ENCODE measurements around the gene OPCML. TPM values are rescaled to one million over a fixed set of nuclear protein-coding genes. Genes with fewer than 3 reads are reported as not detected.

The OPCML gene
- total and polyA plus RNA-seq, 2 experiments from 2014 or later, result 1.2 to 4.4 TPM

DNA sequence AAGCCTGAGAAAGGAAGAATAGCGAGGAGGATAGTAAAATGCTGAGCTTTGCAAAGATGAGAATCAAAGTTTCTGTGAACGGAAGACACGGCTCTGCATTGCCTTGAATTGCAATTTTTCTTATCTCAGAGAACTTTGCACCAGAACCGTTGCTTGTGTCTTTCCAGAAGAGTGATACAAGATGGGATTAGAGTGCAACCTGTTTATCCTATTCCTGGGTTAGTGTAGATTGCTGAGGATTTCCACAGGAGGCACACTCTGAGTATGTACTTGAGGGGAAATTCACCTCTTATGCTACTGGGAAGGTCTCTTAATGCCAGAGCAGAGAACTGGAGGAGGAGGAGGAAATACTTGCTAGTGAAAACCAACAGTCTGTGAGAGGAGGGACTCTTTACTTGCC is 377.5 kb downstream of the OPCML start (continued):
- TF ChIP-seq, protein P1, sequence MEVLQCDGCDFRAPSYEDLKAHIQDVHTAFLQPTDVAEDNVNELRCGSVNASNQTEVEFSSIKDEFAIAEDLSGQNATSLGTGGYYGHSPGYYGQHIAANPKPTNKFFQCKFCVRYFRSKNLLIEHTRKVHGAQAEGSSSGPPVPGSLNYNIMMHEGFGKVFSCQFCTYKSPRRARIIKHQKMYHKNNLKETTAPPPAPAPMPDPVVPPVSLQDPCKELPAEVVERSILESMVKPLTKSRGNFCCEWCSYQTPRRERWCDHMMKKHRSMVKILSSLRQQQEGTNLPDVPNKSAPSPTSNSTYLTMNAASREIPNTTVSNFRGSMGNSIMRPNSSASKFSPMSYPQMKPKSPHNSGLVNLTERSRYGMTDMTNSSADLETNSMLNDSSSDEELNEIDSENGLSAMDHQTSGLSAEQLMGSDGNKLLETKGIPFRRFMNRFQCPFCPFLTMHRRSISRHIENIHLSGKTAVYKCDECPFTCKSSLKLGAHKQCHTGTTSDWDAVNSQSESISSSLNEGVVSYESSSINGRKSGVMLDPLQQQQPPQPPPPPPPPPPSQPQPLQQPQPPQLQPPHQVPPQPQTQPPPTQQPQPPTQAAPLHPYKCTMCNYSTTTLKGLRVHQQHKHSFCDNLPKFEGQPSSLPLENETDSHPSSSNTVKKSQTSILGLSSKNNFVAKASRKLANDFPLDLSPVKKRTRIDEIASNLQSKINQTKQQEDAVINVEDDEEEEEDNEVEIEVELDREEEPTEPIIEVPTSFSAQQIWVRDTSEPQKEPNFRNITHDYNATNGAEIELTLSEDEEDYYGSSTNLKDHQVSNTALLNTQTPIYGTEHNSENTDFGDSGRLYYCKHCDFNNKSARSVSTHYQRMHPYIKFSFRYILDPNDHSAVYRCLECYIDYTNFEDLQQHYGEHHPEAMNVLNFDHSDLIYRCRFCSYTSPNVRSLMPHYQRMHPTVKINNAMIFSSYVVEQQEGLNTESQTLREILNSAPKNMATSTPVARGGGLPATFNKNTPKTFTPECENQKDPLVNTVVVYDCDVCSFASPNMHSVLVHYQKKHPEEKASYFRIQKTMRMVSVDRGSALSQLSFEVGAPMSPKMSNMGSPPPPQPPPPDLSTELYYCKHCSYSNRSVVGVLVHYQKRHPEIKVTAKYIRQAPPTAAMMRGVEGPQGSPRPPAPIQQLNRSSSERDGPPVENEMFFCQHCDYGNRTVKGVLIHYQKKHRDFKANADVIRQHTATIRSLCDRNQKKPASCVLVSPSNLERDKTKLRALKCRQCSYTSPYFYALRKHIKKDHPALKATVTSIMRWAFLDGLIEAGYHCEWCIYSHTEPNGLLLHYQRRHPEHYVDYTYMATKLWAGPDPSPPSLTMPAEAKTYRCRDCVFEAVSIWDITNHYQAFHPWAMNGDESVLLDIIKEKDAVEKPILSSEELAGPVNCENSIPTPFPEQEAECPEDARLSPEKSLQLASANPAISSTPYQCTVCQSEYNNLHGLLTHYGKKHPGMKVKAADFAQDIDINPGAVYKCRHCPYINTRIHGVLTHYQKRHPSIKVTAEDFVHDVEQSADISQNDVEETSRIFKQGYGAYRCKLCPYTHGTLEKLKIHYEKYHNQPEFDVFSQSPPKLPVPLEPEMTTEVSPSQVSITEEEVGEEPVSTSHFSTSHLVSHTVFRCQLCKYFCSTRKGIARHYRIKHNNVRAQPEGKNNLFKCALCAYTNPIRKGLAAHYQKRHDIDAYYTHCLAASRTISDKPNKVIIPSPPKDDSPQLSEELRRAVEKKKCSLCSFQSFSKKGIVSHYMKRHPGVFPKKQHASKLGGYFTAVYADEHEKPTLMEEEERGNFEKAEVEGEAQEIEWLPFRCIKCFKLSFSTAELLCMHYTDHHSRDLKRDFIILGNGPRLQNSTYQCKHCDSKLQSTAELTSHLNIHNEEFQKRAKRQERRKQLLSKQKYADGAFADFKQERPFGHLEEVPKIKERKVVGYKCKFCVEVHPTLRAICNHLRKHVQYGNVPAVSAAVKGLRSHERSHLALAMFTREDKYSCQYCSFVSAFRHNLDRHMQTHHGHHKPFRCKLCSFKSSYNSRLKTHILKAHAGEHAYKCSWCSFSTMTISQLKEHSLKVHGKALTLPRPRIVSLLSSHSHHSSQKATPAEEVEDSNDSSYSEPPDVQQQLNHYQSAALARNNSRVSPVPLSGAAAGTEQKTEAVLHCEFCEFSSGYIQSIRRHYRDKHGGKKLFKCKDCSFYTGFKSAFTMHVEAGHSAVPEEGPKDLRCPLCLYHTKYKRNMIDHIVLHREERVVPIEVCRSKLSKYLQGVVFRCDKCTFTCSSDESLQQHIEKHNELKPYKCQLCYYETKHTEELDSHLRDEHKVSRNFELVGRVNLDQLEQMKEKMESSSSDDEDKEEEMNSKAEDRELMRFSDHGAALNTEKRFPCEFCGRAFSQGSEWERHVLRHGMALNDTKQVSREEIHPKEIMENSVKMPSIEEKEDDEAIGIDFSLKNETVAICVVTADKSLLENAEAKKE (CRISPR knock-in tag; IDR thresholded peaks at IDR 0.05), result no peak

DNA sequence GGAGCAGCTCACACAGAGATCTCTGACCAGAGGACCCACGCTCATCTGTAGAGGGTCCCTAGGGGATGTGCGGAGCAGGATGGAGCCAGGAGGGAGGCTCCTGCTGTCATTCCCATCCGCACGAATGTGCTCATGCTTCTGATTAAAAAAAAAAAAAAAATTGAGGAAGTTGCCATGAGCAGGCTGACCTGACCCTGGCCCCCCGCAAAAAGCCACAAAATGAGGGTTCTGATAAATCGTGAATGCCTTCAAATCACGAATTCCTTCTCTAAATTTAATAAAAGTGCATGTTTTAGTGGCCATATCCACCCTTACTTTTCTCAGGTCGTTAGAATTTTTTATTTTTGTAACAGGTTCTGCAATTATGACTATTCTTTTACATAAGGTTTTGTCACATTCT is 378.2 kb downstream of the OPCML start:
- ATAC-seq, result no peak; the same call in 2 of the 3 replicates
- Mint-ChIP-seq H3K36me3 (ENCODE audit: low read depth) (no peaks in the 10 kb centered on the region), H3K9me3 (no peaks in the 10 kb centered on the region), H3K27ac (no peak overlapping the region), H3K4me3 (no peak overlapping the region), H3K27me3 (ENCODE audit: insufficient read depth, low read depth, poor library complexity) (no peaks in the 10 kb centered on the region), H3K4me1 (peaks cover 17% of the 10 kb centered on the region)
- DNase-seq (ENCODE audit: low spot score), result no peak
- H2AFZ ChIP-seq, result no peak overlapping the region
- H3K9me2 ChIP-seq (ENCODE audit: insufficient read depth), result no peaks in the 10 kb centered on the region
- no peaks in the 10 kb centered on the region for H3F3A ChIP-seq (replicated peaks; ENCODE audit: low read depth)
- H3K4me3 ChIP-seq, result no peak overlapping the region
- no peaks in the 10 kb centered on the region for H4K20me1 ChIP-seq (replicated peaks; ENCODE audit: insufficient read depth)
- H3K27ac ChIP-seq (ENCODE audit: low read depth), result no peak overlapping the region
- H3K79me2 ChIP-seq (replicated peaks; ENCODE audit: insufficient read depth), result no peaks in the 10 kb centered on the region
- H3K27me3 ChIP-seq (ENCODE audit: insufficient read depth), result no peaks in the 10 kb centered on the region
- H3K36me3 ChIP-seq (ENCODE audit: insufficient read depth), result no peaks in the 10 kb centered on the region
- peaks cover 12% of the 10 kb centered on the region for H3K4me1 ChIP-seq (ENCODE audit: insufficient read depth)
- H3K4me2 ChIP-seq, result no peak overlapping the region
- TF ChIP-seq EZH2 (IDR thresholded peaks at IDR 0.05; ENCODE audit: low read depth, unreplicated experiment) (no peak), NANOG (IDR thresholded peaks at IDR 0.05; ENCODE audit: borderline replicate concordance) (no peak), EZH2phosphoT487 (IDR thresholded peaks at IDR 0.05; ENCODE audit: unreplicated experiment) (no peak), POLR2AphosphoS5 (IDR thresholded peaks at IDR 0.05; ENCODE audit: low read depth) (no peak)
- TF ChIP-seq, protein P2, sequence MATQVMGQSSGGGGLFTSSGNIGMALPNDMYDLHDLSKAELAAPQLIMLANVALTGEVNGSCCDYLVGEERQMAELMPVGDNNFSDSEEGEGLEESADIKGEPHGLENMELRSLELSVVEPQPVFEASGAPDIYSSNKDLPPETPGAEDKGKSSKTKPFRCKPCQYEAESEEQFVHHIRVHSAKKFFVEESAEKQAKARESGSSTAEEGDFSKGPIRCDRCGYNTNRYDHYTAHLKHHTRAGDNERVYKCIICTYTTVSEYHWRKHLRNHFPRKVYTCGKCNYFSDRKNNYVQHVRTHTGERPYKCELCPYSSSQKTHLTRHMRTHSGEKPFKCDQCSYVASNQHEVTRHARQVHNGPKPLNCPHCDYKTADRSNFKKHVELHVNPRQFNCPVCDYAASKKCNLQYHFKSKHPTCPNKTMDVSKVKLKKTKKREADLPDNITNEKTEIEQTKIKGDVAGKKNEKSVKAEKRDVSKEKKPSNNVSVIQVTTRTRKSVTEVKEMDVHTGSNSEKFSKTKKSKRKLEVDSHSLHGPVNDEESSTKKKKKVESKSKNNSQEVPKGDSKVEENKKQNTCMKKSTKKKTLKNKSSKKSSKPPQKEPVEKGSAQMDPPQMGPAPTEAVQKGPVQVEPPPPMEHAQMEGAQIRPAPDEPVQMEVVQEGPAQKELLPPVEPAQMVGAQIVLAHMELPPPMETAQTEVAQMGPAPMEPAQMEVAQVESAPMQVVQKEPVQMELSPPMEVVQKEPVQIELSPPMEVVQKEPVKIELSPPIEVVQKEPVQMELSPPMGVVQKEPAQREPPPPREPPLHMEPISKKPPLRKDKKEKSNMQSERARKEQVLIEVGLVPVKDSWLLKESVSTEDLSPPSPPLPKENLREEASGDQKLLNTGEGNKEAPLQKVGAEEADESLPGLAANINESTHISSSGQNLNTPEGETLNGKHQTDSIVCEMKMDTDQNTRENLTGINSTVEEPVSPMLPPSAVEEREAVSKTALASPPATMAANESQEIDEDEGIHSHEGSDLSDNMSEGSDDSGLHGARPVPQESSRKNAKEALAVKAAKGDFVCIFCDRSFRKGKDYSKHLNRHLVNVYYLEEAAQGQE (IDR thresholded peaks at IDR 0.05; ENCODE audit: unreplicated experiment), result no peak
- TF ChIP-seq, protein P3, sequence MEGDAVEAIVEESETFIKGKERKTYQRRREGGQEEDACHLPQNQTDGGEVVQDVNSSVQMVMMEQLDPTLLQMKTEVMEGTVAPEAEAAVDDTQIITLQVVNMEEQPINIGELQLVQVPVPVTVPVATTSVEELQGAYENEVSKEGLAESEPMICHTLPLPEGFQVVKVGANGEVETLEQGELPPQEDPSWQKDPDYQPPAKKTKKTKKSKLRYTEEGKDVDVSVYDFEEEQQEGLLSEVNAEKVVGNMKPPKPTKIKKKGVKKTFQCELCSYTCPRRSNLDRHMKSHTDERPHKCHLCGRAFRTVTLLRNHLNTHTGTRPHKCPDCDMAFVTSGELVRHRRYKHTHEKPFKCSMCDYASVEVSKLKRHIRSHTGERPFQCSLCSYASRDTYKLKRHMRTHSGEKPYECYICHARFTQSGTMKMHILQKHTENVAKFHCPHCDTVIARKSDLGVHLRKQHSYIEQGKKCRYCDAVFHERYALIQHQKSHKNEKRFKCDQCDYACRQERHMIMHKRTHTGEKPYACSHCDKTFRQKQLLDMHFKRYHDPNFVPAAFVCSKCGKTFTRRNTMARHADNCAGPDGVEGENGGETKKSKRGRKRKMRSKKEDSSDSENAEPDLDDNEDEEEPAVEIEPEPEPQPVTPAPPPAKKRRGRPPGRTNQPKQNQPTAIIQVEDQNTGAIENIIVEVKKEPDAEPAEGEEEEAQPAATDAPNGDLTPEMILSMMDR (conservative IDR thresholded peaks at IDR 0.05; ENCODE audit: low read depth in 2 of 2), result no peak

Measured in GM23338 (cell line).